ENCODE measurements around the gene ATAD3A.
"Not testable (repeated sequence)": the region's sequence is repeated elsewhere in the genome, so short reads cannot be mapped to it uniquely, and the experiment has no call there.

ATAD3A gene

GRCh38 chr1:1523651-1524050 lies 11.7 kb downstream of the ATAD3A start:
- H3K27ac Mint-ChIP-seq; H3K36me3 Mint-ChIP-seq; H3K27me3 Mint-ChIP-seq; DNase-seq (ENCODE audit: low spot score in 2 of 2); ATAC-seq (ENCODE audit: low read depth); H3K9me3 Mint-ChIP-seq; H3K4me1 Mint-ChIP-seq; H3K4me3 Mint-ChIP-seq: not testable (repeated sequence)

GRCh38 chr1:1524750-1525383 lies 12.9 kb downstream of the ATAD3A start:
- not testable (repeated sequence) for H3K36me3 Mint-ChIP-seq; ATAC-seq (ENCODE audit: low read depth)

GRCh38 chr1:1526476-1526875 lies 14.5 kb downstream of the ATAD3A start:
- DNase-seq (ENCODE audit: low spot score in 2 of 2); H3K27me3 Mint-ChIP-seq; H3K4me3 Mint-ChIP-seq; H3K4me1 Mint-ChIP-seq; ATAC-seq (ENCODE audit: low read depth); H3K9me3 Mint-ChIP-seq; H3K27ac Mint-ChIP-seq; H3K36me3 Mint-ChIP-seq: not testable (repeated sequence)

More at GRCh38 chr1:1524750-1525383, 12.9 kb downstream of the ATAD3A start:
- H3K27ac Mint-ChIP-seq; H3K27me3 Mint-ChIP-seq; DNase-seq (ENCODE audit: low spot score in 2 of 2); H3K9me3 Mint-ChIP-seq; H3K4me1 Mint-ChIP-seq; H3K4me3 Mint-ChIP-seq: not testable (repeated sequence)

GRCh38 chr1:1527092-1527816 lies 15.3 kb downstream of the ATAD3A start:
- Mint-ChIP-seq H3K36me3 (peaks cover 8% of the 10 kb centered on the region), H3K4me3 (no peak overlapping the region), H3K4me1 (no peaks in the 10 kb centered on the region), H3K27ac (no peak overlapping the region), H3K27me3 (no peaks in the 10 kb centered on the region), H3K9me3 (peaks cover 3% of the 10 kb centered on the region)
- DNase-seq (ENCODE audit: low spot score in 2 of 2), result no peak
- ATAC-seq (ENCODE audit: low read depth), result no peak

- H3K4me3 Mint-ChIP-seq, result no peak overlapping the region
- peaks cover 3% of the 10 kb centered on the region for H3K9me3 Mint-ChIP-seq
- DNase-seq (ENCODE audit: low spot score in 2 of 2) (no peak), ATAC-seq (ENCODE audit: low read depth) (no peak)
- H3K4me1 Mint-ChIP-seq, result no peaks in the 10 kb centered on the region
- H3K27me3 Mint-ChIP-seq, result no peaks in the 10 kb centered on the region
- no peak overlapping the region for H3K27ac Mint-ChIP-seq
- H3K36me3 Mint-ChIP-seq, result peaks cover 11% of the 10 kb centered on the region
Observed at GRCh38 chr1:1528301-1529267, 16.6 kb downstream of the ATAD3A start.

GRCh38 chr1:1529321-1529720 lies 17.4 kb downstream of the ATAD3A start:
- no peak overlapping the region for H3K4me3 Mint-ChIP-seq
- no peaks in the 10 kb centered on the region for H3K27me3 Mint-ChIP-seq
- H3K36me3 Mint-ChIP-seq, result peaks cover 11% of the 10 kb centered on the region
- ATAC-seq (ENCODE audit: low read depth), result no peak
- H3K9me3 Mint-ChIP-seq, result peaks cover 3% of the 10 kb centered on the region
- no peaks in the 10 kb centered on the region for H3K4me1 Mint-ChIP-seq
- no peak for DNase-seq (ENCODE audit: low spot score in 2 of 2)
- no peak overlapping the region for H3K27ac Mint-ChIP-seq

GRCh38 chr1:1529936-1530335 lies 18.0 kb downstream of the ATAD3A start:
- Mint-ChIP-seq H3K4me1 (no peaks in the 10 kb centered on the region), H3K9me3 (peaks cover 3% of the 10 kb centered on the region), H3K4me3 (no peak overlapping the region), H3K36me3 (peaks cover 11% of the 10 kb centered on the region), H3K27ac (no peak overlapping the region), H3K27me3 (no peaks in the 10 kb centered on the region)
- ATAC-seq (ENCODE audit: low read depth) (no peak), DNase-seq (ENCODE audit: low spot score in 2 of 2) (no peak)

- Mint-ChIP-seq H3K36me3 (peaks cover 9% of the 10 kb centered on the region), H3K4me3 (no peak overlapping the region), H3K4me1 (no peaks in the 10 kb centered on the region), H3K9me3 (peaks cover 3% of the 10 kb centered on the region), H3K27ac (no peak overlapping the region), H3K27me3 (no peaks in the 10 kb centered on the region)
- ATAC-seq (ENCODE audit: low read depth) (no peak), DNase-seq (ENCODE audit: low spot score in 2 of 2) (no peak)
Observed at GRCh38 chr1:1531947-1532346, 20.0 kb downstream of the ATAD3A start.

GRCh38 chr1:1533176-1533893 lies 21.4 kb downstream of the ATAD3A start:
- ATAC-seq (ENCODE audit: low read depth); H3K27ac Mint-ChIP-seq; H3K4me3 Mint-ChIP-seq; H3K36me3 Mint-ChIP-seq; H3K9me3 Mint-ChIP-seq; DNase-seq (ENCODE audit: low spot score in 2 of 2); H3K27me3 Mint-ChIP-seq; H3K4me1 Mint-ChIP-seq: not testable (repeated sequence)

GRCh38 chr1:1533894-1534291 lies 21.9 kb downstream of the ATAD3A start:
- not testable (repeated sequence) for DNase-seq (ENCODE audit: low spot score in 2 of 2); H3K36me3 Mint-ChIP-seq; H3K4me3 Mint-ChIP-seq; H3K4me1 Mint-ChIP-seq; H3K27ac Mint-ChIP-seq; ATAC-seq (ENCODE audit: low read depth); H3K9me3 Mint-ChIP-seq; H3K27me3 Mint-ChIP-seq

- Mint-ChIP-seq H3K4me1 (peaks cover 5% of the 10 kb centered on the region), H3K27ac (no peak overlapping the region), H3K4me3 (no peak overlapping the region), H3K9me3 (peaks cover 3% of the 10 kb centered on the region), H3K27me3 (peaks cover 4% of the 10 kb centered on the region), H3K36me3 (peaks cover 9% of the 10 kb centered on the region)
- DNase-seq (ENCODE audit: low spot score in 2 of 2), result no peak
- ATAC-seq (ENCODE audit: low read depth), result no peak
Observed at GRCh38 chr1:1534401-1535154, 22.6 kb downstream of the ATAD3A start.

- peaks cover 3% of the 10 kb centered on the region for H3K9me3 Mint-ChIP-seq
- peaks cover 5% of the 10 kb centered on the region for H3K4me1 Mint-ChIP-seq
- H3K27me3 Mint-ChIP-seq, result peaks cover 4% of the 10 kb centered on the region
- H3K36me3 Mint-ChIP-seq, result peaks cover 9% of the 10 kb centered on the region
- H3K4me3 Mint-ChIP-seq, result no peak overlapping the region
- ATAC-seq (ENCODE audit: low read depth), result no peak
- DNase-seq (ENCODE audit: low spot score in 2 of 2), result no peak
- no peak overlapping the region for H3K27ac Mint-ChIP-seq
Observed at GRCh38 chr1:1535201-1536018, 23.4 kb downstream of the ATAD3A start.

All from memory B cell (primary cell).